Hair follicle dermal papilla cell (primary cell): ENCODE data around the gene HOXB6. TPM values are rescaled to one million over a fixed set of nuclear protein-coding genes. Genes with fewer than 3 reads are reported as not detected.

ENCODE experiments used
- small RNA-seq: library from RNA; depleted of rRNA; stranded (forward); fragments of <200 nt; gene quantifications from one replicate; pipeline ENCODE3, GENCODE V24; 2012
- total RNA-seq: library from RNA; depleted of rRNA; stranded (reverse); fragments of >200 nt; gene quantifications from 2 replicates; pipeline ENCODE4 v1.2.3, GENCODE V29; 2012

Gene HOXB6
- 2.3 and 3.9 TPM in 2 replicates for total RNA-seq

DNA sequence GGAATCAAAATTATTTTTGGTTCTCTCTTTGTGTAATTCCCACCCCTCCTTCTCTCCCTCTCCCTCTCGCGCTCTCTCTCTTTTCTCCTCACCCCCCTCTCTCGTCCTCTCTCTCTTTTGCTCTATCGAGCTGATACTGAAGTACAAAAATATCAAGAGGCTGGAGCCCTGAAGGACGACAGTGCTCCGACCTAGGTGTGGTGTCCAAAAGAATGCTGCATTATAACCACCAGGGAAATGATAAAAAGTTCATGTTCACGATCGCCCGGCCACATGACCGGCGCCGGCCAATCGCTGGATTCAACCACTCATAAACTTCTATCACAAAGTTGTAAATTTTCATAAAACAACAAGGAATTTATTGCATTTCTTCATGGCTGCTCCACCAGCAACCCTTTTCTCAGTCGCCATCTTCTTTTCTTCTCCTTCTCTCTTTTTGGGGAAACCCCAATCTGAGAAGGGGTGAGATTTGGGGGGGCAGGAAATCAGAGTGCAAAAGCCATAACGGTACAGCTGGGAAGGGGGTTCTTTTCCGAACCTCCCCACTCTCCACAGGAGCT lies at the start of gene HOXB6:
HOXB6 (minus strand) TSS at position 217 of the 560 bp plus-strand sequence. CDS start 6,836 bp downstream, outside the sequence.

DNA sequence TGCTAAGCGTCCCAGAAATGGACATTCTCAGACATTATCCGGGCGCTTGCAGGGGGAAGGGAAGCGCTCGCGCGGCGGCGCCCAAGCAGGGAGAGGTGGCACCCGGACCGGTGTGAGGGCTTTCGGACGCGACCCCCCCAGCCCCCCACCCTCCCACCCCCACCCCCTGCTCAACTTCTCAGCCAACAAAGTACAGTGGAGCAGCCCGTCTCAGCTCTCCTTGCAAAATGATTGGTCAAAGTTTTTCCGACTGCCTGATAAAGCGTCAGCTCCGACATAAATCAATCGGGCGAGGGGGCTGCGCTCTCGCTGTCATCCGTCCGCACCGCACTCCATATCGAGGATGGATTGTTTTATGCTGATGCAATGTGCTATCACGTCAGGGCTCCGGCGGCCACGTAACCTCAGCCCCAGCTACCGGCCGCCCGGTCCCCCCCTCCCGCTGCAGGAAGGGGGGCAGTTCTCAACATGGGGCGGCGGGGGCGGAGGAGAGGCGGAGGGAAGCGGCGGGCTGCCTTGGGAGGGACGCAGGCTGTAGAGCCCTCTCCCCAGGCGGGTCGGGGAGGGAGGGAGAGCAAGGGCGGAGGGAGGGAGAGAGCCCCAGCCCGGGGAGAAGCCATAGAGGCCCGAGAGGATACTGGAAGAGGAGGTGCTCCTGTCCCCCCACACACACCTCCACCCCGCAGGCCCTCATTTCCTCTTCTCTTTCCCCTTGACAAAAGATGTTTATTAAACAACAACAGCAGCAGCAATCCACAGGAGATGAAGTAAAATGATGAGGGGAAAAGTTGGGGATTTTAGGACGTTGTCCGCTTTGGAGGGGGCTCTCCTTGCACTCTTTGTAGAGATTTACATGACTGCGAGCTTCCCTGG lies 21.7 kb upstream of the HOXB6 start, which contains the start of gene HOXB9:
HOXB9 (minus strand) TSS at position 114 of the 873 bp plus-strand sequence; CDS start at position 25, 89 bp downstream.

GRCh38 chr17:48615047-48615962 lies 10.5 kb upstream of the HOXB6 start, which contains the start of gene HOXB8:
HOXB8 (minus strand) TSS chr17:48615292; CDS start chr17:48614704, 588 bp downstream.

GRCh38 chr17:48610282-48611211 lies 5.8 kb upstream of the HOXB6 start, which contains the start of gene HOXB7:
HOXB7 (minus strand) TSS chr17:48611017; CDS start chr17:48610918, 99 bp downstream.

DNA sequence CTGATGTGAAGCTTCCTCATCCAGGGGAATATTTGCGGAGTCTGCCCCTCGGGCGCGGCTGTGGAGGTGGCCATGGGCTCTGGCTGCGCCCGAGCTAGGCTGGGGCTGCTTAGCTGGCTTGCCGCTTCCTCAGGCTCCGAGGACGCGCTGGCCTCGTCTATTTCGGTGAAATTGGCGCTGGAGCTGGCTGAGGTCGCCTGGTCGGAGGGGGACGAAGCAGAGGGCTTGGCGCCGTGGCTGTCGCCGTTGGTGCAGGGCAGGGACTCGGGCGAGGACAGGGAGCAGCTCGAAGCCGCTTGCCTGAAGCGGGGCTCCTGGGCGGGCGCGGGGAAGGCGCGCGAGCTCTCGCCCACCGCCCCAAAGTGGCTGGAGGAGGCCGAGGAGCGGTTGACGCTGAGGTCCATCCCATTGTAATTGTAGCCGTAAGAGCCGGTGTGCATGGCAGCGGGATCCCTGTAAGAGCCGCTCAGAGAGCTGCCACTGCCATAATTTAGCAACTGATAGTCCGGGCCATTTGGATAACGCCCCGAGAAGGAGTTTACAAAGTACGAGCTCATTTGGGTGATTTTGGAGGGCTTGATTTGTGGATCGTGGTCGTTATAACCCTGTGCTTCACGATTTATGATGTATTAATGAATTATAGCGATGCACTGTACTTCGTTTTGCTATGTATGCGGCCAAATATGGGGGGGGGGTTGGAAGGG lies 11.5 kb downstream of the HOXB6 start, which contains the start of gene HOXB5:
HOXB5 (minus strand) TSS at position 654 of the 704 bp plus-strand sequence; CDS start at position 557, 97 bp downstream.

DNA sequence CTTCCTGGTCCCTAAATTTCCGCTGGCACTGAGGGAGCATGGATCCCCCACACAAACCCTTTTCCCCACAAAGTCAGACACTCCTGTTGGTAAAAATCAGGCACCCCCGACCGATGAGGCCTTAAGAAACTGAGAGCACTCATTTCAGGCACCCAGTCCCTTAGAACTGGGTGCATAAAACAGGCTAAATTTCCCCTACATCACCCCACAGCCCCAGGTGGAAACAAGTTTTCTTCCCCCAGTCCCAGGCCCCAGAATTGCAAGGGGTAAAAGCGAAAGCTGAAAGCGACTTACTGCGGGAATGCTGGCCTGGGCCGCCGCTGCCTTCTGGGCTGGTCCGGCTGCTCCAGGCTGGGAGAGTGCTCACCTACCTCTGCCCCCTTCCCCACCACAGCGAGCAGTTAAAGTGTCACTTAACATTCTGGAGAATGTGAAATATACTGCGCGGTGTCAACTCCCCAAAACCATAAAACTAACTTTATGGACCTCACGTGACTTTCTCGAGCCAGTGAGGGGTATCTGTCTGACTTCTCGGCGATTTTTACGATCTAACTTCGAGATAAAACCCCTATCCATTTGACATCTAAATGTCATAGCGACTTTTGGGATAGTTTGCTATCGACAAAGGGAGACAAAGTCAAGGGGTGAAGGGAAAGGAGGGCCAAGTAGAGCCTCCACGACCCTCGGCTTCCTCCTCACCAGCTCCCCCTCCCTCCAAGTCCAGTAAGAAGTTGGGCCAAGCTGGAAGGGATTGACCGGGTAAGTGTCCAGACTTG lies 14.8 kb downstream of the HOXB6 start, which contains the start of gene HOXB3:
HOXB3 (minus strand) TSS at position 411 of the 776 bp plus-strand sequence. CDS start 37,767 bp downstream, outside the sequence.

GRCh38 chr17:48577946-48578615 lies 26.7 kb downstream of the HOXB6 start, which contains the start of gene HOXB4:
HOXB4 (minus strand) TSS chr17:48578350; CDS start chr17:48578319, 31 bp downstream.

Small RNA genes within 50 kb of the gene (small RNA-seq; reads per million reads assigned to genes)
- not detected for gene MIR196A1

Other genes with a start within 250 kb of the HOXB6 start
- not detected in 2 replicates for gene SKAP1, start 174.8 kb downstream of the HOXB6 start, total RNA-seq
- gene HOXB1, start 74.0 kb downstream of the HOXB6 start, total RNA-seq = not detected in 2 replicates
- gene HOXB2, start 59.9 kb downstream of the HOXB6 start, total RNA-seq = 9.6 and 11.2 TPM in 2 replicates
- 1.3 and 2.1 TPM in 2 replicates for gene HOXB4, start 26.6 kb downstream of the HOXB6 start, total RNA-seq
- gene HOXB3, start 14.7 kb downstream of the HOXB6 start, total RNA-seq = 11.0 and 13.0 TPM in 2 replicates
- gene HOXB5, start 11.2 kb downstream of the HOXB6 start, total RNA-seq = 0.73 TPM in 1 of 2 replicates, not detected in the other
- gene HOXB7, start 6.0 kb upstream of the HOXB6 start, total RNA-seq = 1.6 and 3.5 TPM in 2 replicates
- not detected in 2 replicates for gene HOXB8, start 10.3 kb upstream of the HOXB6 start, total RNA-seq
- gene HOXB9, start 21.4 kb upstream of the HOXB6 start, total RNA-seq = not detected in 2 replicates
- not detected in 2 replicates for gene PRAC1, start 117.5 kb upstream of the HOXB6 start, total RNA-seq
- not detected in 2 replicates for gene PRAC2, start 118.2 kb upstream of the HOXB6 start, total RNA-seq
- gene HOXB13, start 123.8 kb upstream of the HOXB6 start, total RNA-seq = not detected in 2 replicates
- not detected in 2 replicates for gene TTLL6, start 212.2 kb upstream of the HOXB6 start, total RNA-seq
- gene CALCOCO2, start 226.0 kb upstream of the HOXB6 start, total RNA-seq = 73.2 and 89.0 TPM in 2 replicates